K562 (cell line): ENCODE measurements around the gene OPN1LW. TPM values are rescaled to one million over a fixed set of nuclear protein-coding genes. Genes with fewer than 3 reads are reported as not detected.

ENCODE experiments used
- ATAC-seq: fragments of 200-7000 bp; cut with Tn5 transposase; 3 replicates; pipeline ENCODE4 v1.9.1; 2020; ENCODE audit warnings: moderate library complexity
- BruUV-seq: library from RNA; stranded (reverse); fragments of 400-500 nt; replicated peaks from 2 replicates; lab custom pipeline; 2021; lab: Mats Ljungman, UMichigan
- CTCF ChIA-PET: fragments of 300-600 bp; formaldehyde crosslinking; extraction: SDS; loops from one replicate; lab custom pipeline; 2021; ENCODE audit warnings: low intra/inter-chr PET ratio; lab: Yijun Ruan, JAX
- POLR2A ChIA-PET: fragments of 300-600, 350-650 bp; sonication (Branson Sonifier 250); formaldehyde crosslinking; extraction: SDS; loops from one replicate; lab custom pipeline; 2021; ENCODE audit warnings: antibody characterized with exemption, inconsistent platforms; lab: Yijun Ruan, JAX
- DNase-seq, 4 experiments: peaks; one replicate each; pipeline versions ENCODE4 v3.0.0 to v3.0.0-alpha.2; 2011 to 2018; ENCODE audit warnings: low spot score in 3 of 4, mixed read lengths in 3 of 4; ENCODE audit errors: extremely low read depth in 1 of 4
- FAIRE-seq: peaks from 2 replicates; lab custom pipeline; 2011; peaks lifted over from hg19 to GRCh38; lab: Jason Lieb, UNC
- H2AFZ ChIP-seq: 2 replicates; pipeline ENCODE4 v1.6.0; 2011; ENCODE audit warnings: low read depth, low read length, control low read depth, inconsistent platforms
- H3K27ac ChIP-seq: fragments of 200-600 bp; 3 replicates; pipeline ENCODE4 v1.8.0; 2011; ENCODE audit warnings: low read depth, mild to moderate bottlenecking, control low read depth, inconsistent platforms, low read length, moderate library complexity, mixed read lengths; ENCODE audit errors: extremely low read depth
- H3K27me3 ChIP-seq, 2 experiments: fragments of 300-600 bp in 1 of 2; 2 replicates in 1 of 2; 3 replicates in 1 of 2; pipeline versions ENCODE4 v1.6.0 to v1.8.0; 2011; ENCODE audit warnings: inconsistent platforms in 2 of 2, low read length in 2 of 2, mild to moderate bottlenecking in 1 of 2, mixed read lengths in 1 of 2, moderate library complexity in 1 of 2; ENCODE audit not compliant: control insufficient read depth in 2 of 2, insufficient read depth in 2 of 2
- H3K36me3 ChIP-seq: fragments of 300-600 bp; 3 replicates; pipeline ENCODE4 v1.8.0; 2011; ENCODE audit warnings: mild to moderate bottlenecking, low read length, inconsistent platforms; ENCODE audit not compliant: control insufficient read depth, insufficient read depth
- H3K4me1 ChIP-seq, 2 experiments: fragments of 200-600 bp in 1 of 2; replicated peaks in 1 of 2; 2 replicates in 1 of 2; 3 replicates in 1 of 2; pipeline versions ENCODE4 v1.5.1 to v1.8.0; 2011; ENCODE audit warnings: inconsistent platforms in 2 of 2, low read length in 2 of 2, mild to moderate bottlenecking in 1 of 2, mixed read lengths in 1 of 2, moderate library complexity in 1 of 2; ENCODE audit not compliant: control insufficient read depth in 2 of 2, insufficient read depth in 2 of 2
- H3K4me2 ChIP-seq: 2 replicates; pipeline ENCODE4 v1.6.1; 2011; ENCODE audit warnings: low read length, control low read depth, inconsistent platforms, mixed read lengths; ENCODE audit not compliant: insufficient read depth
- H3K4me3 ChIP-seq: fragments of 200-600 bp; sonication (generic), shearing (Covaris generic); 2 replicates; pipeline ENCODE4 v1.5.1; 2016; ENCODE audit warnings: control low read depth, inconsistent platforms
- H3K79me2 ChIP-seq: fragments of 200-600 bp; 3 replicates; pipeline ENCODE4 v1.8.0; 2011; ENCODE audit warnings: low read length, inconsistent platforms; ENCODE audit not compliant: control insufficient read depth, insufficient read depth
- H3K9ac ChIP-seq, 2 experiments: 2 replicates each; pipeline versions ENCODE4 v1.6.0 to v1.6.1; 2011; ENCODE audit warnings: low read depth in 2 of 2, low read length in 2 of 2, control low read depth in 1 of 2, inconsistent platforms in 1 of 2, mild to moderate bottlenecking in 1 of 2, mixed read lengths in 1 of 2; ENCODE audit not compliant: insufficient read depth in 1 of 2
- H3K9me1 ChIP-seq: one replicate; pipeline ENCODE4 v1.6.0; 2011; ENCODE audit warnings: inconsistent platforms, mild to moderate bottlenecking, low read length, moderate library complexity; ENCODE audit not compliant: control insufficient read depth, insufficient read depth
- H3K9me3 ChIP-seq: replicated peaks from 2 replicates; pipeline ENCODE4 v1.5.1; 2011; ENCODE audit warnings: low read depth, low read length, inconsistent platforms; ENCODE audit not compliant: control insufficient read depth, insufficient read depth
- H4K20me1 ChIP-seq: replicated peaks from 2 replicates; pipeline ENCODE4 v1.6.1; 2011; ENCODE audit warnings: low read length, inconsistent platforms, mixed read lengths; ENCODE audit not compliant: control insufficient read depth, insufficient read depth
- SMARCE1 ChIP-seq: fragments of 450-650 bp; IDR thresholded peaks from 2 replicates; pipeline ENCODE4 v1.7.1; 2016; ENCODE audit warnings: mild to moderate bottlenecking
- WGBS: fragments of 100-300 bp; shearing (Covaris generic); methylation state at CpG from one replicate; pipeline ENCODE4 v1.1.6; 2016; ENCODE audit warnings: low coverage, mixed read lengths; ENCODE audit not compliant: insufficient coverage; ENCODE audit errors: missing lambda C conversion rate; 5-methylcytosine and 5-hydroxymethylcytosine counted together
- in situ Hi-C: fragments of 300-500 bp; cut with MboI; formaldehyde crosslinking; loops from 4 replicates; pipeline ENCODE4 v1.15.0; 2018; ENCODE audit warnings: inconsistent platforms, mixed read lengths
- intact Hi-C: fragments of 100-400 bp; cut with micrococcal nuclease; formaldehyde crosslinking; loops from 2 replicates; pipeline ENCODE4 v1.14.2; 2022
- polyA plus RNA-seq, 8 experiments: library from polyadenylated mRNA; depleted of rRNA in 4 of 8; stranded (reverse) in 5 of 8; unstranded in 3 of 8; fragments of >200 nt; fragmentation: Nextera tagmentation in 2 of 8; fragmentation: Illumina TruSeq in 1 of 8; extraction: Ambion mirVana in 2 of 8; extraction: Trizol in 1 of 8; gene quantifications; 2 replicates each; pipeline versions ENCODE4 v1.2.1 to v1.2.3, GENCODE V29; 2011 to 2014; ENCODE audit warnings: inconsistent platforms in 1 of 8, missing spikeins in 1 of 8
- total RNA-seq, 7 experiments: library from RNA; depleted of rRNA in 6 of 7; stranded (reverse); fragments of >200 nt in 6 of 7; fragmentation: Illumina TruSeq in 2 of 7; extraction: Trizol in 2 of 7; gene quantifications; 2 replicates each; pipeline versions ENCODE4 v1.2.1 to v1.2.3, GENCODE V29; 2011 to 2021; ENCODE audit warnings: low replicate concordance in 1 of 7
- TF ChIP-seq, protein P1 (sequence below), 2 experiments: fragments of 450-650 bp; IDR thresholded peaks; 2 replicates each; pipeline ENCODE4 v1.6.1; 2018; ENCODE audit warnings: mild to moderate bottlenecking in 2 of 2, low read depth in 1 of 2; ENCODE audit not compliant: partially characterized antibody in 2 of 2
- TF ChIP-seq, protein P2 (sequence below): IDR thresholded peaks from 2 replicates; pipeline ENCODE4 v1.6.1; 2012; ENCODE audit warnings: low read depth, low read length, improper control_type of control experiment, borderline replicate concordance
- TF ChIP-seq, protein P3 (sequence below): sonication (generic); formaldehyde crosslinking; IDR thresholded peaks from 2 replicates; pipeline ENCODE4 v1.8.0; 2023; ENCODE audit warnings: missing genetic modification reagents, mild to moderate bottlenecking, borderline replicate concordance

OPN1LW gene
- total and polyA plus RNA-seq, 9 of the 15 experiments (the other 6 are each of a cell fraction or from before 2014, with no cell fraction given), result 0.04 TPM; not detected in 8

DNA sequence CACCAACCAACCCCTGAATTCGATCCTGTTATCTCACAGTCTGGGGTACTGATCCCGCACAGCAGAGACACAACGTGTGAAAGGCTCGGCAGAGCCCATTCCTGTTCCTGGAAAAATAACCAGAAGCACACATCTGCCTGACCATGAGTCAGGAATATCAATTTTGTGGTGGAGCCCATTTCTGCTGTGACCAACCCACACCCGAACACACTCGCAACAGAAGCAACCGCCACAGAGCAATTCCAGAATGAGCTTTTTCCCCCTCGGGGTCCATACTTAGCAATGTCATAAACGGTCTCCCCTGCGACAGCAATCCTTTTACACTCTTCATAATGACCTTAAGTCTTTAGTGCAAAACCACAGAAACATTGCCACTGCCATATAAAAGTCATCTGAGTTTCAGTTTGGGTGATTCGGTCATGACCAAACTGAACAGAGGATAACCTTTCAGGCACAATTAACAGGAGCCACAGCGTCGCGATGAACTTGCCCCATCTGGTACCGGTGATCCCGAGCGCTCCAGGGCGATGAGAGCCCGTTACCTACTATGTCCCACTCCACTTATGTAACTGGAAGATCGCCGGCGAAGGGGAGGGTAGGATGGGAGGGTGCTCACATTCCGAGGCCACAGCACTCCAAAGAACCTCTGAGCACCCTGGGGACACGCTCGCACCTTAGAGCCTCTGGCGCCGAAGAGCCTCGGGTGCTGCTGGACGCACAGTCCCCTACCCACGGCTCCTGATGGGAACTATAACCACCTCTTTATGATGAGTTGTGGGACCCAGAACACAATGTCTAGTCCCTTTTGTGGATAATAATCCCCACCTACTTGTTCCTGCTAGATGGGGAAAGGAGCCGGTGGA lies 47.7 kb upstream of the OPN1LW start:
- peaks cover 2% of the 10 kb centered on the region for H3K9me1 ChIP-seq
- H3K4me1 ChIP-seq, result peaks cover 18 to 39% of the 10 kb centered on the region in 2 experiments
- peak overlapping the region; percentile 93 for H3K27ac ChIP-seq
- peak overlapping the region; percentile 87 for H3K4me3 ChIP-seq
- H2AFZ ChIP-seq, result peak overlapping the region; percentile 59; the same call in 1 of the 2 replicates
- ChIA-PET POLR2A (interaction anchor here (0.6 to 2.4 kb wide), 2 partner anchors 13 to 30 kb away, joined by 4 to 11 read pairs; no protein-coding TSS in a partner anchor), CTCF (no interaction called here)
- peak; percentile 21 to 42 (median 32) for DNase-seq
- BruUV-seq, result TSS peak; percentile 48
- FAIRE-seq, result no peak
- intact Hi-C loops, result loop anchor here (2.0 kb wide), 1 partner anchor 28 kb away; no protein-coding TSS in a partner anchor
- WGBS, result under 1% methylated on average over 25 of the region's 31 CpGs
- peaks cover 25% of the 10 kb centered on the region; the same call in 2 of the 3 replicates for H3K36me3 ChIP-seq
- peak; percentile 38 for ATAC-seq
- H3K27me3 ChIP-seq, result no peaks in the 10 kb centered on the region
- peaks cover 55% of the 10 kb centered on the region for H3K79me2 ChIP-seq
- peak overlapping the region; percentile 85 to 96 for H3K9ac ChIP-seq
- in situ Hi-C loops, result no loop called here
- H3K4me2 ChIP-seq, result peak overlapping the region; percentile 86
- H4K20me1 ChIP-seq, result peaks cover 28% of the 10 kb centered on the region
- no peaks in the 10 kb centered on the region for H3K9me3 ChIP-seq
- TF ChIP-seq, protein P1, sequence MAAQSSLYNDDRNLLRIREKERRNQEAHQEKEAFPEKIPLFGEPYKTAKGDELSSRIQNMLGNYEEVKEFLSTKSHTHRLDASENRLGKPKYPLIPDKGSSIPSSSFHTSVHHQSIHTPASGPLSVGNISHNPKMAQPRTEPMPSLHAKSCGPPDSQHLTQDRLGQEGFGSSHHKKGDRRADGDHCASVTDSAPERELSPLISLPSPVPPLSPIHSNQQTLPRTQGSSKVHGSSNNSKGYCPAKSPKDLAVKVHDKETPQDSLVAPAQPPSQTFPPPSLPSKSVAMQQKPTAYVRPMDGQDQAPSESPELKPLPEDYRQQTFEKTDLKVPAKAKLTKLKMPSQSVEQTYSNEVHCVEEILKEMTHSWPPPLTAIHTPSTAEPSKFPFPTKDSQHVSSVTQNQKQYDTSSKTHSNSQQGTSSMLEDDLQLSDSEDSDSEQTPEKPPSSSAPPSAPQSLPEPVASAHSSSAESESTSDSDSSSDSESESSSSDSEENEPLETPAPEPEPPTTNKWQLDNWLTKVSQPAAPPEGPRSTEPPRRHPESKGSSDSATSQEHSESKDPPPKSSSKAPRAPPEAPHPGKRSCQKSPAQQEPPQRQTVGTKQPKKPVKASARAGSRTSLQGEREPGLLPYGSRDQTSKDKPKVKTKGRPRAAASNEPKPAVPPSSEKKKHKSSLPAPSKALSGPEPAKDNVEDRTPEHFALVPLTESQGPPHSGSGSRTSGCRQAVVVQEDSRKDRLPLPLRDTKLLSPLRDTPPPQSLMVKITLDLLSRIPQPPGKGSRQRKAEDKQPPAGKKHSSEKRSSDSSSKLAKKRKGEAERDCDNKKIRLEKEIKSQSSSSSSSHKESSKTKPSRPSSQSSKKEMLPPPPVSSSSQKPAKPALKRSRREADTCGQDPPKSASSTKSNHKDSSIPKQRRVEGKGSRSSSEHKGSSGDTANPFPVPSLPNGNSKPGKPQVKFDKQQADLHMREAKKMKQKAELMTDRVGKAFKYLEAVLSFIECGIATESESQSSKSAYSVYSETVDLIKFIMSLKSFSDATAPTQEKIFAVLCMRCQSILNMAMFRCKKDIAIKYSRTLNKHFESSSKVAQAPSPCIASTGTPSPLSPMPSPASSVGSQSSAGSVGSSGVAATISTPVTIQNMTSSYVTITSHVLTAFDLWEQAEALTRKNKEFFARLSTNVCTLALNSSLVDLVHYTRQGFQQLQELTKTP (IDR thresholded peaks at IDR 0.05; ENCODE audit: low read depth in 1 of 2, partially characterized antibody in 2 of 2), result peak in 1 of 2 experiments; percentile 26
- TF ChIP-seq, protein P2, sequence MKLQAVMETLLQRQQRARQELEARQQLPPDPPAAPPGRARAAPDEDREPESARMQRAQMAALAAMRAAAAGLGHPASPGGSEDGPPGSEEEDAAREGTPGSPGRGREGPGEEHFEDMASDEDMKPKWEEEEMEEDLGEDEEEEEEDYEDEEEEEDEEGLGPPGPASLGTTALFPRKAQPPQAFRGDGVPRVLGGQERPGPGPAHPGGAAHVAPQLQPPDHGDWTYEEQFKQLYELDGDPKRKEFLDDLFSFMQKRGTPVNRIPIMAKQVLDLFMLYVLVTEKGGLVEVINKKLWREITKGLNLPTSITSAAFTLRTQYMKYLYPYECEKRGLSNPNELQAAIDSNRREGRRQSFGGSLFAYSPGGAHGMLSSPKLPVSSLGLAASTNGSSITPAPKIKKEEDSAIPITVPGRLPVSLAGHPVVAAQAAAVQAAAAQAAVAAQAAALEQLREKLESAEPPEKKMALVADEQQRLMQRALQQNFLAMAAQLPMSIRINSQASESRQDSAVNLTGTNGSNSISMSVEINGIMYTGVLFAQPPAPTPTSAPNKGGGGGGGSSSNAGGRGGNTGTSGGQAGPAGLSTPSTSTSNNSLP, result no peak
- TF ChIP-seq SMARCE1, result 0 out of 2 replicates have a peak, but pooled peaks have one; percentile 30
- TF ChIP-seq, protein P3, sequence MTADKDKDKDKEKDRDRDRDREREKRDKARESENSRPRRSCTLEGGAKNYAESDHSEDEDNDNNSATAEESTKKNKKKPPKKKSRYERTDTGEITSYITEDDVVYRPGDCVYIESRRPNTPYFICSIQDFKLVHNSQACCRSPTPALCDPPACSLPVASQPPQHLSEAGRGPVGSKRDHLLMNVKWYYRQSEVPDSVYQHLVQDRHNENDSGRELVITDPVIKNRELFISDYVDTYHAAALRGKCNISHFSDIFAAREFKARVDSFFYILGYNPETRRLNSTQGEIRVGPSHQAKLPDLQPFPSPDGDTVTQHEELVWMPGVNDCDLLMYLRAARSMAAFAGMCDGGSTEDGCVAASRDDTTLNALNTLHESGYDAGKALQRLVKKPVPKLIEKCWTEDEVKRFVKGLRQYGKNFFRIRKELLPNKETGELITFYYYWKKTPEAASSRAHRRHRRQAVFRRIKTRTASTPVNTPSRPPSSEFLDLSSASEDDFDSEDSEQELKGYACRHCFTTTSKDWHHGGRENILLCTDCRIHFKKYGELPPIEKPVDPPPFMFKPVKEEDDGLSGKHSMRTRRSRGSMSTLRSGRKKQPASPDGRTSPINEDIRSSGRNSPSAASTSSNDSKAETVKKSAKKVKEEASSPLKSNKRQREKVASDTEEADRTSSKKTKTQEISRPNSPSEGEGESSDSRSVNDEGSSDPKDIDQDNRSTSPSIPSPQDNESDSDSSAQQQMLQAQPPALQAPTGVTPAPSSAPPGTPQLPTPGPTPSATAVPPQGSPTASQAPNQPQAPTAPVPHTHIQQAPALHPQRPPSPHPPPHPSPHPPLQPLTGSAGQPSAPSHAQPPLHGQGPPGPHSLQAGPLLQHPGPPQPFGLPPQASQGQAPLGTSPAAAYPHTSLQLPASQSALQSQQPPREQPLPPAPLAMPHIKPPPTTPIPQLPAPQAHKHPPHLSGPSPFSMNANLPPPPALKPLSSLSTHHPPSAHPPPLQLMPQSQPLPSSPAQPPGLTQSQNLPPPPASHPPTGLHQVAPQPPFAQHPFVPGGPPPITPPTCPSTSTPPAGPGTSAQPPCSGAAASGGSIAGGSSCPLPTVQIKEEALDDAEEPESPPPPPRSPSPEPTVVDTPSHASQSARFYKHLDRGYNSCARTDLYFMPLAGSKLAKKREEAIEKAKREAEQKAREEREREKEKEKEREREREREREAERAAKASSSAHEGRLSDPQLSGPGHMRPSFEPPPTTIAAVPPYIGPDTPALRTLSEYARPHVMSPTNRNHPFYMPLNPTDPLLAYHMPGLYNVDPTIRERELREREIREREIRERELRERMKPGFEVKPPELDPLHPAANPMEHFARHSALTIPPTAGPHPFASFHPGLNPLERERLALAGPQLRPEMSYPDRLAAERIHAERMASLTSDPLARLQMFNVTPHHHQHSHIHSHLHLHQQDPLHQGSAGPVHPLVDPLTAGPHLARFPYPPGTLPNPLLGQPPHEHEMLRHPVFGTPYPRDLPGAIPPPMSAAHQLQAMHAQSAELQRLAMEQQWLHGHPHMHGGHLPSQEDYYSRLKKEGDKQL (CRISPR knock-in tag), result no peak
